HG02759 (cell line): Measurements from ENCODE around the gene SLC39A6.
"Not testable (repeated sequence)": the region's sequence is repeated elsewhere in the genome, so short reads cannot be mapped to it uniquely, and the experiment has no call there.

Experiments
- ATAC-seq: cut with Tn5 transposase; IDR thresholded peaks from one replicate; pipeline ENCODE4 v1.9.1; 2021; ENCODE audit warnings: mild to moderate bottlenecking, moderate library complexity; ENCODE audit not compliant: unreplicated experiment

SLC39A6 gene, protein sequence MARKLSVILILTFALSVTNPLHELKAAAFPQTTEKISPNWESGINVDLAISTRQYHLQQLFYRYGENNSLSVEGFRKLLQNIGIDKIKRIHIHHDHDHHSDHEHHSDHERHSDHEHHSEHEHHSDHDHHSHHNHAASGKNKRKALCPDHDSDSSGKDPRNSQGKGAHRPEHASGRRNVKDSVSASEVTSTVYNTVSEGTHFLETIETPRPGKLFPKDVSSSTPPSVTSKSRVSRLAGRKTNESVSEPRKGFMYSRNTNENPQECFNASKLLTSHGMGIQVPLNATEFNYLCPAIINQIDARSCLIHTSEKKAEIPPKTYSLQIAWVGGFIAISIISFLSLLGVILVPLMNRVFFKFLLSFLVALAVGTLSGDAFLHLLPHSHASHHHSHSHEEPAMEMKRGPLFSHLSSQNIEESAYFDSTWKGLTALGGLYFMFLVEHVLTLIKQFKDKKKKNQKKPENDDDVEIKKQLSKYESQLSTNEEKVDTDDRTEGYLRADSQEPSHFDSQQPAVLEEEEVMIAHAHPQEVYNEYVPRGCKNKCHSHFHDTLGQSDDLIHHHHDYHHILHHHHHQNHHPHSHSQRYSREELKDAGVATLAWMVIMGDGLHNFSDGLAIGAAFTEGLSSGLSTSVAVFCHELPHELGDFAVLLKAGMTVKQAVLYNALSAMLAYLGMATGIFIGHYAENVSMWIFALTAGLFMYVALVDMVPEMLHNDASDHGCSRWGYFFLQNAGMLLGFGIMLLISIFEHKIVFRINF

DNA sequence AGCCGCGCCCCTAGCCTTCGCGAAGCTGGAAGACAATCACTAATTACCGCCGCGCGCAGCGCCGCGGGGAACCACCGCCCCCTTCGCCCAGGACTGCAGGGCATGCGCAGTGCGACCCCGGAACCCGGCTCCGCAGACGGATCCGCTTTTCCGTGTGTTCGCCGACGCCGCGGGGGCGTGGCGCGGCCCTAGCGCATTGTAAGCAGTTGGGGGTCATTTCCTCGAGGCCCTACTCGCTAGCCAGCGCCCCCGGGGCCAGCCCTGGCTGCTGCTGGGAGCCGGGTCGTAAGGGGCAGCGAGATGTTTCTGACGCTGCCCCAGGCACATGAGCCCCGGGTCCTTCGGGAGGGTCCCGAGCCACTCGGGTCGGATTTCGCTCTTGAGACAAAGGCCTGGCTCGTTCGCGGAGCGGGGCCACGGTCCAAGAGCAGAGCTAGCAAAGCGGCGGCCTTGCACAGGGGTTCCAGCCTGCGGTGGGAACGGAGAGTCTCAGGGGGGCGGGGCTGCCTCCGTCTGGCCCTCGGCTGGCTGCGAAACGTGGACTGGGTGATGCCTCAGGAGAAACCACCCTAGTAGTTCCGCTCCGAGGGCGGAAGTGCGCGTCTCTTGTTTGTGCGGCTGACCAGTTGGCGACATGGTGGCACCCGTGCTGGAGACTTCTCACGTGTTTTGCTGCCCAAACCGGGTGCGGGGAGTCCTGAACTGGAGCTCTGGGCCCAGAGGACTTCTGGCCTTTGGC is at the start of gene SLC39A6, which contains the start of gene ELP2:
Gene SLC39A6 (minus strand): TSS at position 41 of the 739 bp plus-strand sequence. CDS start 2,333 bp downstream, outside the sequence.
Gene ELP2 (plus strand): TSS at position 600 of the 739 bp plus-strand sequence. CDS start 35 bp downstream, at position 635.
- peak; percentile 91 for ATAC-seq

DNA sequence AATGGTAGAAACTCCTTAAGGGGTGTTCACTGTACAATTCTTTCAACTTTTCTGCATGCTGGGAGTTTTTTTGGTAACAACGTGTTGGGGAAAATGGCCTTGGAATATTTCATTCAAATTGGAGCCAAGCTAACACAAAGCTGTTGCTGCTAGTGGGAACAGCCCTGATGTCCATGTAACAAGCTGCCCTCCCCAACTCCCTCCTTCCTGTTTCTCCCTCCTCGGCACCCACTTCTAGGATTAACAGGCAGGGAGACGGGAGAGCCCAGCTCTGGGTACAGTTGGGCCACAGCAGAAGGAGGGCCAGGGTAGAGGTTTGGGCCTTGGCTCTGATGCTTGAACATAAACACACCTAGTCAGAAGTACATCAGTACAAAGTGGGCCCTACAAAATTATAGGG is 48.8 kb upstream of the SLC39A6 start:
- no peak for ATAC-seq

DNA sequence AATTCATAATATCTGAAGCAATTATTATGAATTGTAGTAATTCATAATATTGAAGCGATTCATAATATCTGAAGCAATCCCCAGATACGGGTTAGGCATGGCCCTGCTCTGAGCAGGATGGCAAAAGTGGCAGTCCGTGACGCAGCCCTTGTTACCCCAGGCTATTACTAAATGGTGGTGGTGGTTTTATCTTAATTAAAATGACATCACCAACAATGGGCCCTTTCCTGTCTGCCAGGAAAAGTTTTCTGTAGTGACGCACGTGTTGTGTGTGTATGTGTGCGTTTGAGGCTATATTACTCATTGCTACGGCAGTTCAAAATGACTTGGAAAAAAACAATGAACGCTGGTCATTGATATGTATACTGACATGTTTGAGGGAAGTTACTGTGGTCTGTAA is 47.6 kb upstream of the SLC39A6 start:
- no peak for ATAC-seq

DNA sequence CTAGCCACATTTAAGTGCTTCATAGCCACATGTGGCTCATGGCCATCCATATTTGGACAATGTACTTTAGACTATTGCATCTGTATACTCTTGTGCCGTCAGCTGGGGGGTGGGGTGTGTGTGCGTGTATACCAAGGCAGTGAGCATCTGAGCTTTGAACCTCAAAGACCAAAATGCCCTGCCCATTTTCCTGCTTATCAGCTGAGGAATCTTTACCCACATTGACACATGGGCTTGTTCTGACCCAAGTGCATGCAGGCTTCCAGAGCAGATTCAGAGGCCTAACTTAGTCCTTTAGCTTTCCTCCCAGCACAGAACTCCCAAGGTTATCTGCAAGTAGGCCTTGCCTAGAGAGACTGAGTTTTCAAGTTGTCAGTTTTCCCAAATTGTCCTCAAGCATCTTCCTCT is 47.0 kb upstream of the SLC39A6 start:
- ATAC-seq = no peak

DNA sequence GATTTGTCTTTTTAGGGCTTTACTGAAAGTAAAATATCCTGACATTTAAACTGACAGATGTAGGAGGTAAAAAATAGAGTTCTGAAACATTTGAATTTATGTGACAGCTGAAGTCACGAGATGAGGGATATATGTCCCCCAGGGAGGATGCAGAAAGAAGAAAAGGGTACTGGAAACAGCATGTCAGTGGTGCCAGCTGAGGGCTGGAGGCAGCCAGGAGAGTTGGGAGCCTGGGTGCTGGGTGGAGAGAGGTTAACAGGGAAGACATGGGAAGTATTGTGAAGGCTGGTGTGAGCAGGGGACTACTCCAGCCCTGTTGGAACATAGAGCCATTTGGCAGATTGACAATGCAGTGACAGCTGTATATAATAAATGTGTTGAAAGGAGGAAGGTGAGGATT is 46.3 kb upstream of the SLC39A6 start:
- ATAC-seq = no peak

DNA sequence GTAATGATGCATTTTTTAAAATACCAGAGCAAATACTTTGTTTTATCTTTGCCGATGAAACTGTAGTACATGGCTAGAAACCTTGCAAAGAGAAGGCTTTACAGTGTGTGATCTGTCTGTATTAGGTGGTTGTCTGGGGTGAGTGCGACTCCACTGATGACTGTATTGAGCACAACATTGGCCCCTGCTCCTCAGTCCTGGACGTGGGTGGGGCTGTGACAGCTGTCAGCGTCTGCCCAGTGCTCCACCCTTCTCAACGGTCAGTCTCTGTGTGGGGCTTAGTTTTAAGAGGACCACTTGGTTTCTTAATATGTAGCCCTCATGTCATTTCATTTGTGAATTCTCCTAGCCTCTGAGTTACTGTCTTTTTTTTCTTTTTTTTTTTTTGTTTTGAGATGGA is 40.8 kb upstream of the SLC39A6 start:
- ATAC-seq = no peak

DNA sequence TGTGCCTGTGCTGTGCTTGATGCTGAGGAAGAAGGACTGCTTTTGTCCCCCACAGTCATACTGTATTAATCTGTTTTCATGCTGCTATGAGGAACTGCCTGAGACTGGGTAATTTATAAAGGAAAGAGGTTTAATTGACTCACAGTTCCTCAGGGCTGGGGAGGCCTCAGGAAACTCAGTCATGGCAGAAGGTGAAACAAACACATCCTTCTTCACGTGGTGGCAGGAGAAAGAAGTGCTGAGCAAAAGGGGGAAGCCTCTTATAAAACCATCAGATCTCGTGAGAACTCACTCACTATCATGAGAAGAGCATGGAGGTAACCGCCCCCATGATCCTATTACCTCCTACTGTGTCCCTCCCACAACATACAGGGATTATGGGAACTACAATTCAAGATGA is 39.2 kb upstream of the SLC39A6 start:
- ATAC-seq = not testable (repeated sequence)

DNA sequence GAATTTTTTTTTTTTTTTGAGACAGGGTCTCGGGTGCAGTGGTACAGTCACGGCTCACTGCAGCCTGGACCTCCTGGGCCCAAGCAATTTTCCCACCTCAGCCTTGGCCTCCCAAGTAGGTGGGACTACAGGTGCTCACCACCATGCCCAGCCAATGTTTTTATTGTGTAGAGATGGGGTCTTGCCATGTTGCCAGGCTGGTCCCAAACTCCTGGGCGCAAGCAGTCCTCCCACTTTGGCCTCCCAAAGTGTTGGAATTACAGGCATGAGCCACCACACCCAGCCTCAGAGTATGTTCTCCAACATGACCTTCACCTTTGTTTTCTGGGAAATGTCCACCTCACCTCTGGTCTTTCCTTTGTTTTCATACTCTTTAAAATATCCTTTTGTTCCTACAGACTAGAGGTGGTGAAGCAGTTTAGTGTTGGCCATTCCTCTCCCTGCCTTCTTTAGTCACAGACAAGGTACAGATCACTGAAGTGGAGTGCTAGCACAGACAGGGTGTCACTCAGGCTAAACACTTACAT is 38.6 kb upstream of the SLC39A6 start:
- no peak for ATAC-seq

DNA sequence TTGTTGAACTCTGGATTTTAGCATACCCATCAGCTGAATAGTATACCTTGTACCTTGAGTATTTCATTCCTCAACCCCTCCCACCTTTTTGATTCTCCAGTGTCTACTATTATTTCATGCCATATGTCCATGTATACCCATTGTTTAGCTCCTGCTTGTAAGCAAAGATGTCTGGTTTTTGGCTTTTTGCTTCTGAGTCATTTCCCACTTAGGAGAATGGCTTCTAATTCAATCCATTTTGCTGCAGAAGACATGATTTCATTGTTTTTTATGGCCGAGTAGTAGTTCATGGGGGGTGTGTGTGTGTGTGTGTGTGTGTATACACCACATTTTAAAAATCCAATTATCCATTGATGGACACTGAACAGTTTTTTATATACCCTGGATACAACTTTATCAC is 33.8 kb upstream of the SLC39A6 start:
- ATAC-seq = no peak

DNA sequence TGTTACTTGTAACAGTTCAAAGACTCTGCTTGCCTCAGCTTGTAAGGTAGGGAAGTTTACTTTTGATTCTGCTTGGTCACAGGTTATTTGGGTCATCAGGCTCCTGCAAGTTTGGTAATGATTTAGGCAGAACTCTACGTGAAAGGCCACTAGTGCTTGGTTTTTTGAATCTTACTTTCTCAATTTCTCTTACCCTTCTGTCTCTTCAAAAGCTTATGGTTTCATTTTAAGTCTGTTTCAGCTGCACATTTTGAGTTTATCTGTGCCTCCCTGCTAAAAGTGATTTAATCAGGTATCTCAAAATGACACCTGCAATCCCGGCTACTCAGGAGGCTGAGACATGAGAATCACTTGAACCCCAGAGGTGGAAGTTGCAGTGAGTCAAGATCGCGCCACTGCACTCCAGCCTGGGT is 31.8 kb upstream of the SLC39A6 start:
- ATAC-seq = no peak

DNA sequence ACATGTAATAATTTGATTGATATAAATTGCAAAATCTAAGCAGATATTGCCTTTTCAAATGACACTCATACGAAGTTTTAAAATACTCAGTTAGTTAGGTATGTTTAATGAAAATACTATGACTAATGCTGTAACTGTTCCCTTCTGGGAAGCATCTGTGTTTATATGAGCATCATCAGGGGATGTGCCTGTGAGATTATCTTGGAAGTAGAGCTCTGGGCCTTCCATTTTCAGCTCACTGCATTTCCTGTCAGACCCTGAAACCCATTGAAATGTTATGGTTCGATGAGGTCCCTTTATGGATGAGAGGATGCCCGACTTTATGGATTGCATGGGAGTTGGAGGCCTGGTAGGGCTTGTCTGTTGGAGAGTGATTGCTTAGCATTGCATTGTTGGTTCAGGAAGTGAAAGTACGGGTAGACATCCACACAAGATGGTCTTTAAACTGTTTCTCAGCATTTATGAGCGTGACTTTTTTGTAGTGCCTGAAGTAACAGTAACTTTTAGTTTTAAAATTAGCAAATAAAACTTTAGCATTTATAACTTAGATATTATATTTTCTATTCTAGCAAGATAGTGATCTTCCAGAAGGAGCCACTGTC is 29.2 kb upstream of the SLC39A6 start:
- no peak for ATAC-seq

DNA sequence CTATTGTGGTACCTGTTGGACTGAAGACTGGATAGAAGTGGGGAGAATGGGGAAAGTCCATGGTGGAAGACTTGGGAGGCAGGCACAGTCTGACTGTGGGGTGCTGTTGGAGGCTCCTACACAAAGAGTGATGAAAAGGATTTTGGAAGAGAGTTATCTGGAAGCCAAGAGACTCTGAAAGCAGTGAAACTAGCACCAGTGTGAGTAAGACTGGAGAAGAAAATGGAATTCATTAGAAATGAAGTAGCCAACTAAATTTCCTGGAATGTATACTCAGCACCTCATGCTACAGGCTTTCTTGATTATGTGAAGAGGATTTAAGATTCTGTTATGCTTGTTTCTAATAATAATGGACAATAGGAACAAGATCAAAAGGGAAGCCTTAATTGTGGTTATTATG is 28.3 kb upstream of the SLC39A6 start:
- ATAC-seq = no peak

DNA sequence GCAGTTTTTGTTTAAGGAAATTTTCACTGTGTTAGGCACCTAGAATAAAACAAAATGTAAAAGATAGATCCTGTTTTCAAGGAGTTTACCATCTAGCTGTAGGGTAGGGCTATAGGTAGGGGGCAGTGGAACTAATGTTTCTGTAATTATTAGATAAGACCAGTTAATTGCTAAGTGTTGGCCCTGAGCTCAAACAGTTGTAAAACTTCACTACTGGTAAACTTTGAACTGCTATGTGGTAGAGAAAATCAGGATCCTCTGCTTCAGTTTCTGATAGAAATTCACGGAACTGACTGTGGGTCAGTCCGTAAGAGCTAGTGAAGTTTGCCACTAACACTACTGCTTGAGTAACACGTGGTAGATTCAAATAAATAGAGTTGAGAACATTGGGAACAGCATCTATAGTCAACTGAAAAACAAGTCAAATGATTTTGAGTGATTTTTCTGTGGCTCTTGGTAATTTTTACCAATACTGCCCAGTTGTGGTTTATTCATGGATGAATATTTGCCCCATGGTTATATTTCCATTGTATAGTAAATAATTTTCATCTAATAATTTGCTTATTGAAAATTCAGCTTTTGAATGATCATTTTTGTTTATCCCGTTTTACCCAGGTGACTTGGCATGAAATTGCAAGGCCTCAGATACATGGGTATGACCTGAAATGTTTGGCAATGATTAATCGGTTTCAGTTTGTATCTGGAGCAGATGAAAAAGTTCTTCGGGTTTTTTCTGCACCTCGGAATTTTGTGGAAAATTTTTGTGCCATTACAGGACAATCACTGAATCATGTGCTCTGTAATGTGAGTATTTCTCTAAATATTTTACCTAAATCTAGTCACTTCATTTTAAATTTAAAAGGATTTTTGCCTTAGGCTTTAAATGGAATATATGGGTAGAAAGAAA is 27.0 kb upstream of the SLC39A6 start:
- no peak for ATAC-seq

DNA sequence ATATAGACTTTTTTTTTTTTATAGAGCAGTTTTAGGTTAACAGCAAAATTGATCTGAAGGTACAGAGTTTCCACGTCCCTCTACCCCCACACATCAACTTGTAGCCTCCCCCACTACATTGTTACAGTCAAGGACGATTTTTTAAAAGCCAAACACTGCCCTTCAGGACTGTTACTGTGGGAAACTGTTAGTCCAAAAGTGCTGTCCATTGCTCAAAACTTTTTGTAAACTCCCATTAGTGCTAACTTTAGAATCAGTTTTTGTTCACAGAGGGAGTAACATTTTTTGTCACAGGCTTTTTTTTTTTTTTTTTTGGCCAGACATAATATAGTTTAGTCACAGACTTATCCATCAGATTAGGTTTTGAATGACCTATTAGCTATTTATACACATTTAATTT is 24.6 kb upstream of the SLC39A6 start:
- ATAC-seq = no peak

DNA sequence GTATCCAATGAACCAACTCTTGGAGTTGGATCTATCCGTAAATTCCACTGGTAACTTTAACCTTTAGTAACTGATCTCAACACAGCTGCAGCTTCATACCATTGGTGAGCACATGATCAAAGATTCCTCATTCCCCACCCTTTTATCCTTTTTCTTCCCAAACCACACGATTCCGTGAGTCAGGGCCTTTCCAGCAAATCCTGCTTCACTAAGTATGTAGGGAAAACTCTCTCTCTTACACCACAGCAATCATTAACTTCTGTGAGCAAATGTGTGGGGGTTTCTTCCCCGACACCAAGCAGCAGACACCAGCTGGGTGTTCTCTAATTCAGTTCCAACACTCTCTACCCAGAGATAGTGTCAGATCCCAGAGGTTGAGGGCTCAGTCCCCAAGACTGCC is 24.1 kb upstream of the SLC39A6 start:
- ATAC-seq = no peak

DNA sequence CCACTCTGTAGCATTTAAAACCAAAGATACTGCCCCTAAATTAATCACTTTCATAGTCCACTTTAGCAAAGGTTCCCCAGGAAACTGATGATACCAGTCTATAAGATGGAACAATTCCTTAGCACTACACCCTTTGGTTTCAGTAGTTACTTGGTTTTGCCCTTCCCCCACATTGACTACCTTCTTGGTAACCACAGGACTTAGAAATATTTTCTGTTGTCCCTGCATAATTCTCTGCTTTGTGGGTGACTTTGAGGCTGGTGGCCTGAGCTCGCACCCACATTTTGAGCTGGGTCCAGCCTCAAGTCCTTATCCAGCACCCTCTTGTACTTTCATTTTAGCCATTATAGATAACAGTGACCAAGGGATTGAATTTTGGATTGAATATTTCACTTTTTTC is 23.6 kb upstream of the SLC39A6 start:
- ATAC-seq = no peak

DNA sequence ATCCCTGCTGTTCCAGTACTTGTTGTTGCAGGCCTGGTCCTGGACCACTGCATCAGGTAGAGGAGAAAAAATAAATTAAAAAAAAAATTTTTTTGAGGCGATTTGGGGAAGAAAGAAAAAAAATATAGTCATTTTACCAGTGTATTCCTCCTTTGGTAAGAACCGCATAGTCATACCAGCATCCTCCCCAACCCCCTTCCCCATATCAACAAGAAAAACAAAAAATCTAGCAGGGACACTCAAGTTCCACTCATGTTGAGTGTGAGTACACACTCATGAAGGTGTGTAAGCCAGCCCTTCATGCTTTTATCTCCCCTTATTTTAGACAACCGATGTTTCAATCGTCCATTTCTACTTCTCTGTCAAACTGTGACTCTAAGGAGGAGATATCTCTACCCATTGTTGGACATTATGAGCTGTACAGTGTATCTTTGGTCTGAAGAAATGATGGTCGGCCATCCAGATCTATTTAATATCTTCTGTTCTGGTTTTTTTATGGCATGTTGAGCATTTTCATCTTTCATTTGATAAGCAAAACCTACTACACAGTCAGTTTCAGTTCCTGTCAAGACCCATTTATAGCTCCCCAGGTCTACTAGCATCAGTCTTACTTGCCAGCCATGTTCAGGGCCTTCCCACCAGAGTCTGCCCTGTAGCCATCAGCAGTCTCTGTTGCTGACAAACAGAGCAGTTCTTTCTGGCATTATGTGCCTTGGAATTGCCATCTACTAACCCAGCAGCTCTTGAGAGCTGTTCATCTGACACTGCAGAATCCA is 20.6 kb upstream of the SLC39A6 start:
- peak; percentile 97 for ATAC-seq

DNA sequence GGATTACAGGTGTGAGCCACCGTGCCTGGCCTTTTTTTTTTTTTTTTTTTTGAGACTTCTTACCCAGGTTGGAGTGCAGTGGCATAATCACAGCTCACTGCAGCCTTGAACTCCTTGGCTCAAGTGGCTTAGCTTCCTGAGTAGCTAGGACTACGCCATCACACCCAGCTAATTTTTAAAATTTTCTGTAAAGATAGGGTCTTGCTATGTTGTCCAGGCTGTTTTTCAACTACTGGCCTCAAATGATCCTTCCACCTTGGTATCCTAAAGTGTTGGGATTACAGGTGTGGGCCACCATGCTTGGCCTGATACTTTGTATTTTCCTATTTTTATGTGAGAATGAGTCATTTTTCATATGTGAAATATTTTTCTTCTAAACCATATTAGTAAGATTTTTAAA is 14.3 kb upstream of the SLC39A6 start:
- no peak for ATAC-seq

DNA sequence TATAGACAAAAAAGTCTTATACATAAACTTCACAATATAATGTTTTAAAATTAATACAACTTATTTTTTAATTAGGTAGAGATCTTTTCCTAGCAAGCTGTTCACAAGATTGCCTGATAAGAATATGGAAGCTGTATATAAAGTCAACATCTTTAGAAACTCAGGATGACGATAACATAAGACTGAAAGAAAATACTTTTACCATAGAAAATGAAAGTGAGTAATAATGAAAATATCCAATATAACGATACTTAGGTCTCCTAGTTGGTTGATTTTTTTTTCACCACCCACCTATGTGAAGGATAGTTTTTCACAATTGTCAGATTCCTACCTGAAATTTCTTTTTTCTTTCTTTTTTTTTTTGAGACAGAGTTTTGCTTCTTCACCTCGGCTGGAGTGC is 13.6 kb upstream of the SLC39A6 start:
- ATAC-seq = no peak
